A549 (cell line): ENCODE data around the gene ITGB7.

Experiments
- MAFK ChIP-seq: fragments of 450-650 bp; IDR thresholded peaks from 2 replicates; pipeline ENCODE4 v1.6.1; 2014; ENCODE audit not compliant: partially characterized antibody
- POLR2A ChIP-seq: IDR thresholded peaks from 2 replicates; pipeline ENCODE4 v1.6.1; 2012; ENCODE audit warnings: mild to moderate bottlenecking, low read length
- TF ChIP-seq, protein P1 (sequence below): IDR thresholded peaks from 2 replicates; pipeline ENCODE4 v1.6.1; 2012

- TF ChIP-seq, protein P1, sequence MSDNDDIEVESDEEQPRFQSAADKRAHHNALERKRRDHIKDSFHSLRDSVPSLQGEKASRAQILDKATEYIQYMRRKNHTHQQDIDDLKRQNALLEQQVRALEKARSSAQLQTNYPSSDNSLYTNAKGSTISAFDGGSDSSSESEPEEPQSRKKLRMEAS, result no peak
- TF ChIP-seq MAFK, result no peak
- no peak for TF ChIP-seq POLR2A
These were observed 37.4 kb downstream of the ITGB7 start for GRCh38 chr12:53169644-53170043.
